HG03558 (cell line): ENCODE measurements around the gene CRIM1.
"Not testable (repeated sequence)": the region's sequence is repeated elsewhere in the genome, so short reads cannot be mapped to it uniquely, and the experiment has no call there.

Experiments
- ATAC-seq: cut with Tn5 transposase; IDR thresholded peaks from one replicate; pipeline ENCODE4 v1.9.1; 2021; ENCODE audit warnings: moderate number of reproducible peaks; ENCODE audit not compliant: unreplicated experiment; ENCODE audit errors: extremely low read depth

CRIM1 gene

DNA sequence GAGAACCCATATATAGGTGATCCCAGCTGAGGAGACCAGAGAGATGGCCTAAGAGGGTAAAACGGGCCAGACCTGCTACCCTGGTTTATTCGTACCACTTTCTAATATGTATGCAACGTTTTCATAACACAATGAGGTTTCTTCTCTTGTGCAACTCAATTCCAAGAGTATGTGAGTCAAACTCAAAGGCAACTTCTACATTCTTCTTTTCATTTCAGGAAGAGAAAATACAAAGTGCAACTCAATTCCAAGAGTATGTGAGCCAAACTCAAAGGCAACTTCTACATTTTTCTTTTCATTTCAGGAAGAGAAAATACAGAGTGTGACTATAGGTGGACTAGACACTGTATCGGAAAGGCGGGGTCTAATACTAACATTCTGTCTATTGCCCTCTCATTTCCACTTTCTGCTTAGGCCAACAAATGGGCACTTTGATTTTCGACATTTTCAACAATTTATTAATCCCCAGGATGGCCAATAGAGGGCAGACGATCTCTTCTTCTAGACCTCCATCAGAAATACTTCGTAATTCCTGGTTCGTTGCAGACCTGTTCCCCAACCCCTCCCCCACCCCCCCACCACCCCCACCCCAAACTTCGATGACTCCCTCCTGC, 3.7 kb upstream of the CRIM1 start:
- no peak for ATAC-seq

DNA sequence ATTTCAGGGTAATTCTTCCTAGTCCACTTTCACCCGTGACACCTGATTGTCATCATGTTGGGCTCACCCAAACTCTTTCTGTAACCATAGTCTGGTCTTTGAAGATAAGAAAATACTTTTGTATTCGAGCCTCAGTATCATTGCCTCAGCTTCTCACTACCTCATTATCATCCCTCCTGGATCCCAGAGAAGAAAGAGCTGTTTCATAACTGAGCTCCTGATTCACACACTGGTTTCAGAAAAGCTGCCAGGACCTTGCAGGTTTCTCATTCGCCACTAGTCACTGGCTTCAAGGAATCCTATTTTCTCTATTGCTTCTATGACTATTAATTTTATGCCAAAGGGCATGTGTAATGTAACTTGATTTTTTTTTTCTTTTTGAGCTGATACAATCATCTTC, 2.9 kb upstream of the CRIM1 start:
- ATAC-seq, result no peak

DNA sequence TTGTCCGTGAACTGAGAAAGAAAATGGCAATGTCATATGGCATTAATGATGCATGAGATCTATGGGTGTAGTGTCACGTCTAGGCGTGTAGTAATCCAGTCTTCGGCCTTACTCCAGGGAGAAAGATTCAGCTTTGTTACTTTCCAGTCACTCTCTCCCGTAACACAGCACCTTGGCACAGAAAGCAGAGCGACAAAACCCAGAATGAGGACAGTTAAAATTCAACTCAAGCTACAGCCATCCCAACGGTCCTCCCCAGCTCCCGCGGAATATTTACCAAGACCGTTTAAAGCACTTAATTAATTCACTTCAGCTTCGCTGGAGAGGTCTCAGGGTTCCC, 797 bp upstream of the CRIM1 start:
- no peak for ATAC-seq

DNA sequence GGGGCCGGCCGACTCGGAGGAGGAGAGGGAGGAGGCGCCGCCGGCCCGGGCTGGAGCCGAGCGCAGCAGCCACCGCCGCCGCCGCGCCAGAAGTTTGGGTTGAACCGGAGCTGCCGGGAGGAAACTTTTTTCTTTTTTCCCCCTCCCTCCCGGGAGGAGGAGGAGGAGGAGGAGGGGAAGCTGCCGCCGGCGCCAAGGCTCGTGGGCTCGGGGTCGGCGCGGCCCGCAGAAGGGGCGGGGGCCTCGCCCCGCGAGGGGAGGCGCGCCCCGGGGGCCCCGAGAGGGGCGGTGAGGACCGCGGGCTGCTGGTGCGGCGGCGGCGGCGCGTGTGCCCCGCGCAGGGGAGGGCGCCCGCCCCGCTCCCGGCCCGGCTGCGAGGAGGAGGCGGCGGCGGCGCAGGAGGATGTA, 316 bp downstream of the CRIM1 start:
- no peak for ATAC-seq

DNA sequence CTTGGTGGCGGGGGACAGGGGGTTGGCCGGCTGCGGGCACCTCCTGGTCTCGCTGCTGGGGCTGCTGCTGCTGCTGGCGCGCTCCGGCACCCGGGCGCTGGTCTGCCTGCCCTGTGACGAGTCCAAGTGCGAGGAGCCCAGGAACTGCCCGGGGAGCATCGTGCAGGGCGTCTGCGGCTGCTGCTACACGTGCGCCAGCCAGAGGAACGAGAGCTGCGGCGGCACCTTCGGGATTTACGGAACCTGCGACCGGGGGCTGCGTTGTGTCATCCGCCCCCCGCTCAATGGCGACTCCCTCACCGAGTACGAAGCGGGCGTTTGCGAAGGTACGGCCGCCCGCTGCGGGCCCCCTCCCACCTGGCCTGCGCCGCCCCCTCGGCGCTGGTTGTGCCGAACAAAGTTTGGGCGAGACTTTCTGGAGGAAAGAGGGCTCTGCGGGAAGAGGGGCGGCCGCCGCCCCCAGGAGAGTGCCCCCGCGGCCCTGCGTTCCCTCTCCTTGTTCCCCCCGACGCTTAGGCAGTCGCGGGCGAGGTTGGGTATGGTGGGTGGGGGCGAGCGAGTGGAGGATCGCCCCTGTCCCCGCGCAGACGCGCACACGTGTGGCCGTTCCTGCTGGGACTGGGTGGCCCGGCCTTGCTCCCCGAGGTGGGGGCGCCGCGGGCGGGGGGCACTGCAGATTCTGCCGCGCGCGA, 866 bp downstream of the CRIM1 start:
- ATAC-seq, result no peak

DNA sequence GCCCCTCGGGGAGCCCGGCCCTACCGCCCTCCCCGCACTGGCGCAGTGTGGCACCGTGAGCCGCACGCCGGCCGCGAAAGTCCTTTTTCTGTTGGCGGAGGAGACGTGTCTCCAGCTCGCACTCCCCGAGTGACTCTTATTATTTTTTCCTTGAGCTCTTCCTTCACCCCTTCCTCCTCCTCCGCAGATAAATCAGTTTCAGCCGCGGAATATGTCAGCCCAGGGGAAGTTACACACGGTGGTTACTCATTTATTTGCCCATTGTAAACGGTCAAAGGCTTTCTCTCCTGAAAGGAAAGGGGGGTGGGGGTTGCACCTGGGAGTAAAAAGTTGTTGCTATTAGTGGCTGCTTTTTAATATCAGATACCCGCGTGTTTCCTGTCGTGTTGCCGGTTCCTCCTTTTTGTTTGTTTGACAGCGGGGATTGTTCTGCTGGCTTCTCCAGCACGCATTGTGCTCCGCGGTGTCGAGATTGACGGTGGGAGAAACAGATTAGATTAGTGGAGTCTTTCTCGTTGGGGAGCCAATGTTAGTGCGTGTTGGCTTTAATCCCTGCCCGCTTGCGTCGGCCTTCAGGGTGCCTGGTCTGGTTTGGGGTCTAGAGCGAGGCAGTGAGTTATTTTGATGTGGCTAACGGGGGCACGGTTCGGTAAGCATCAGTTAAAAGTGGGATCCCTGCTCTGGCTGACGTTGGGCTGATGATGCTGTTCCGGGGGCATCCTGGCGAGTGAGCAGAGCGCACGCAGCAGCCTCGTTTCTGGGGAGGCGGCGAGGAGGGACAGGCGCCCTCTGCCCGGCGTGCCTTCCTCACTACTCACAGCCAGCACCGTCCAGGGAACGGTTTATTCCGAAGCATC, 1.6 kb downstream of the CRIM1 start:
- ATAC-seq, result no peak

- no peak for ATAC-seq
Measured at GRCh38 chr2:36357847-36358659, 2.5 kb downstream of the CRIM1 start.

- ATAC-seq, result no peak
Measured at GRCh38 chr2:36359067-36359466, 3.5 kb downstream of the CRIM1 start.

DNA sequence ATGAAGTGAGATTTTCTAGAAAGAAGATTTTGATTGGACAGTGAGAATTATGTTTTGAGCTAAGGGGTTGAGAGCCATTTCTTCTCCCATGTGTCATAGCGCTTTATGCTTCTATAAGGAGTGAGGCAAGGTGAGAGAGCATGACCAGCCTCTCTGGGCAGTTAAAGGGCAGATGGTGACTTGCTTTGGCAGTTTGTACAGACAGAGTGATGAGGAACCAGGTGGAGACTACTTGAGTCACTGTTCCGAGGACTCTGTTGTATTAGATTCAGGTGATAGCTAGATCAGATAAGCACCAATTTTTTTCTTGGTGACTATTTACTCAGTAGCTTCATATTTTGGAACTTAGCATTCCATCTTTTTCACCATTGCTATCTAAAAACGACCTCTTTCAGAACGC, 4.5 kb downstream of the CRIM1 start:
- ATAC-seq, result no peak

- ATAC-seq, result no peak
Measured at GRCh38 chr2:36360834-36361233, 5.3 kb downstream of the CRIM1 start.

DNA sequence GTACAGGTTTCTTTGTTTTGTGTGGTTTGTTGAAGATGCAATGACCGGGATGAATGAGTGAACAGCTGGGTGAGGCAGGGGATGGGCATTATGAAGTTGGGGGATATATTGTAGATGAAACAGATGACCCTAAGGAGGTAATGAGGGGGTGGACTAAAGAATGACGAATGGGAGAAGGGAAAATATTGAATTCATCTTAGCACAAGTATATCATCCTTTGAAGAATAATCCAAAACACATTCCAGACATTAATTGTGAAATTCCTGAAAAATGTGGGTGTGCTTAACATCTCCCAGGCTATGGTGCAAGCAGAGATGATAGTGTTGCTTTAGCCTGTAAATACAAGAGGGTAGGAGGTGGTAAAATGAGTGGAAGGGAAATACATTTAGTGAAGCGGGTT, 5.8 kb downstream of the CRIM1 start:
- no peak for ATAC-seq

DNA sequence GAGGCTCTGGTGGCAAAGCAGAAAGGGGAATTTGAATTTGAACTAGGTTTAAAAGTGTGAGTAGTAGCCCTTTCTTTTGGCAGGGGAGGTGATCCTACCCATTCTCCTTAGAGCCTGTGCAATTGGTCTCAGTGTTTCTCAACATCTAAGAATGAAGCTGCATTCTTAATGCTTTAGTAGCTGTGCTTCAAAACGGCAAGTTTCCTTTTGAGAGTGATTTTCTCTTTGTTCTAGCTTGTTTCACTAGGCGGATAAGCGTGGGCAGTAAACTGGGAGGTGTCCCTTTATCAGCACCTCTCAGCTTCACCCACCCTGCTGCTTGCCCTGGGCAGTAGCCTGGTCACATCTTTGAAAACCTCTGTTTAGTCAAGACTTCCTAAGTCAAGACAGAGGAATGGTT, 6.7 kb downstream of the CRIM1 start:
- no peak for ATAC-seq

- not testable (repeated sequence) for ATAC-seq
Measured at GRCh38 chr2:36363085-36363484, 7.5 kb downstream of the CRIM1 start.

GRCh38 chr2:36366491-36367120, 11.0 kb downstream of the CRIM1 start:
- no peak for ATAC-seq

GRCh38 chr2:36367486-36367885, 11.9 kb downstream of the CRIM1 start:
- no peak for ATAC-seq

DNA sequence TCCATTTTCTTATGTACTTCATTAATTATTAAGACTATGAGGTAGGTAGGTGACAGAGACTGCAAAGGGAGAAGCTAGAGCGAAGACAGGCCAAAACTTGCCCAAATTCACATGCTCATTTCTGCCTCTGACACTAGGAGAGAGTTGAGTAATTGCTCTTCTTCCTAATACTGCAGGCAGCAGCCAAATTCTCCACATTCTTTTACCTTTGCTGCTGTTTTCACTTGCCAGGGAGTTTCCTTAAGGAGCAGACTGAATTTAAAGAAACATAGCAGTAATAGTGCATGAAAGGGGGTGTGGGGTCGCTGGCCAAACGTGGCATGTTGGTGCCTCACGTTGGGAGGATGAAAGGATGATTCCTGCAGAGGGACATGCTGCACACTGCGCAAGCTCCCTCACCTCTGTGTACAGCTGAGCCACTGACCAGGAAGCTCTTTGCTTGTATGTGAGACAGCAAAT, 12.3 kb downstream of the CRIM1 start:
- no peak for ATAC-seq

GRCh38 chr2:36368438-36368837, 12.9 kb downstream of the CRIM1 start:
- no peak for ATAC-seq

GRCh38 chr2:36369163-36369562, 13.6 kb downstream of the CRIM1 start:
- no peak for ATAC-seq

- ATAC-seq, result no peak
Measured at GRCh38 chr2:36369716-36370115, 14.1 kb downstream of the CRIM1 start.

DNA sequence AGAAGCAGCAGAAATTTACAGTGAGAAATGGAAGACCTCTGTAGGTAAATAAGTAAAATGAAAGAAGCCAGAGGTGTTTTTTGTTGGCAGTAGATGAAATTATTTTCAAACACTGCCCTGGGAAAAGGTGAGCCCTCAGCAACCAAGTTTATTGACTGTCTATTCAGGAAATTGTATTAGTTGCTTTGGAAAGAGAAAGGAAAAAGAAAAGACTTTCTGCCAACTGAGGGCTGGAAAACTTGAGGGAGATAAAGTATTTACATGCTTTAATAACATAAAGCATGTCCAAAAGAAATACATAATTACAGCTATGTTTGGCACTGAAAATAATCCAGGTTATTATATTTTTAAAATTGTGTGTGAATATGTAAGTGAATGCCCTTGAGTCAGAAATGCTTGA, 14.7 kb downstream of the CRIM1 start:
- no peak for ATAC-seq
